CD1c-positive myeloid dendritic cell (primary cell): ENCODE data around the gene BATF3.
A peak's percentile ranks its signal among the peaks of the same experiment; 100 is the strongest.
"Not testable (repeated sequence)": the region's sequence is repeated elsewhere in the genome, so short reads cannot be mapped to it uniquely, and the experiment has no call there.

Source experiments
- DNase-seq: peaks from one replicate; pipeline ENCODE4 v3.0.0-alpha.2; 2016; ENCODE audit errors: extremely low spot score

Gene BATF3, protein sequence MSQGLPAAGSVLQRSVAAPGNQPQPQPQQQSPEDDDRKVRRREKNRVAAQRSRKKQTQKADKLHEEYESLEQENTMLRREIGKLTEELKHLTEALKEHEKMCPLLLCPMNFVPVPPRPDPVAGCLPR

GRCh38 chr1:212699625-212700222 is at the start of gene BATF3:
BATF3 (minus strand) TSS chr1:212699840; CDS start chr1:212699762, 78 bp downstream.
- peak; percentile 83 for DNase-seq

- DNase-seq, result no peak
Observed at GRCh38 chr1:212746546-212746945, 46.9 kb upstream of the BATF3 start.

GRCh38 chr1:212745303-212745702 is 45.7 kb upstream of the BATF3 start:
- DNase-seq, result no peak

DNA sequence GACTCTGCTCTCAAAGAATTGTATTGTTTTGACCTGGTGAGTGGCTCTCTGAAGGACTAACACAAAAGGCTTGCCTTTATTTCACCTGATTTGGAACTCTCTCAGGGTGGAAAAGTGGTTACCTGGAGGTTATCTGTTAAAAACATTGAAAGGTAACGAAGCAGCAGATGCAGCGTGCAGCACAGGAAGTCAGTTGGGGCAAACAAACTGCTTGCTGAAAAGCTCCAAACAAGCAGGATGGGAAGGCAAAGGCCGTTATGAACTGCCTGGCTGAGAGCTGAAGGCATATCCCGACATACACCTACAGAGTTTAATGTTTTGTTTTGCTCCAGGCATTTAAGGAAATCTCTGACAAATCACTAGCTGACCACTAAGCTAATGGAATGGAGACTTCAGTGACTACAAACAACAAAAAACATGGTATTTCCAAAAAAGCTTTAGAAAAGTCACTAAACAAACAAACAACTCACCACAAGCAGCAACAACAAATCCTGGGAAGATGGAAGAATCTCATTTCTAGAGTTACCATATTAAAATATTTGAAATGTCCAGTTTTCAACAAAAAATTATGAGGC is 44.3 kb upstream of the BATF3 start:
- DNase-seq, result no peak

- DNase-seq, result no peak
Observed at GRCh38 chr1:212738330-212738729, 38.7 kb upstream of the BATF3 start.

- DNase-seq, result no peak
Observed at GRCh38 chr1:212737559-212737958, 37.9 kb upstream of the BATF3 start.

GRCh38 chr1:212733109-212733508 is 33.5 kb upstream of the BATF3 start:
- DNase-seq, result no peak

- no peak for DNase-seq
Observed at GRCh38 chr1:212731630-212732029, 32.0 kb upstream of the BATF3 start.

DNA sequence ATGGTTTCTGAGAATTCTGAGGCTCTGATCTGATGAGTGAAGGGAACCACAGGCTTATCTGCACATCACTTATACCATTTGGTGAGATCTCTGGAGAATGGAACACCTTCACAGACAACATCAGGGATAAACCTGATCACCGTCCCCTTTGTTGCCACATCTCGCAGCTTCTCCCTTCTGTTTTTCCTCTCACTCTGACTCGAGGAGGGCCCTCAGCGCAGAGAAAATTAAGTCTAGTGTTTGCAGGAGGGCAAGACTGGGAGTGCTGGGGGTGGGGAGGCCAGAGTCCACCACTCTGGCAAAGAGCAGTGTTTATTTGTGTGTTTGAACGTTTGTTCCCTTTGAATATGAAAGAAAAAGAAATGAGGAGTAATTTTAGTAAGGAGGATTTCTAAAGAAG is 29.0 kb upstream of the BATF3 start:
- no peak for DNase-seq

DNA sequence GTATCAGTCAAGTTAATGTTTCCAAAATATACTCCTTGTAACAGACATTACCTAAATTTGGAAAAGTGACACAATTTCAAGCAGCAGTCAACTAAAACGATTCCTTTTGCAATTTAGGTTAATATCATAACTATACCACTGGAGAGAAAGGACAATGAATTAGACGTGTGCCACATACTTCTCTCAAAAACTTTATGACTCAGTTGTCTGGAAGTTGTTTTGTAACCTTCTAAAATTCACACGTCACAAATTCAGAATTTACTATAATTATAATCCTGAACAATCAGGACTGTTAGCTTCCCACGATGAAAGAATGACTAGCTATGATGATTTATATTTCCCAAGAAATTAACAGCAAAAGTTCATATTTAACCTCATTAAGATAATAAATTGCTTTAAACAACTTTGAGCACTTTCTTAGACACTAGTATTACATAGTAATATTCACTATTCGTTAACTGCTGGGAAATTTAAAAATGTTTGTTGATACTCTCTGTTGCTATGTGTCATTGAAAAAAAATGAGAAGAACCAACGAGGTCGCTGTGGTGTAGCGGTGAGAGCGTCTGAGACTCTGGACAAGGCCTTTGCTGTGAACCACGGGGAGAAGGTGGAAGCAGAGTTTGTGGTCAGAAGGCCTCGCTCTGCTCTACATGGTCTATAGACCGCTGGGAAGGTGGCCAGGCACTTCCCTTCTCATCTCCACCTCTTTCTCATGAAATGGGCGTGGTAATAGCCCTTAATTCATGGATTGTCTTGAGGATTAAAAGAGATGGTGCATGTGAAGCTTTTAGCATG is 27.9 kb upstream of the BATF3 start:
- DNase-seq, result peak; percentile 13

DNA sequence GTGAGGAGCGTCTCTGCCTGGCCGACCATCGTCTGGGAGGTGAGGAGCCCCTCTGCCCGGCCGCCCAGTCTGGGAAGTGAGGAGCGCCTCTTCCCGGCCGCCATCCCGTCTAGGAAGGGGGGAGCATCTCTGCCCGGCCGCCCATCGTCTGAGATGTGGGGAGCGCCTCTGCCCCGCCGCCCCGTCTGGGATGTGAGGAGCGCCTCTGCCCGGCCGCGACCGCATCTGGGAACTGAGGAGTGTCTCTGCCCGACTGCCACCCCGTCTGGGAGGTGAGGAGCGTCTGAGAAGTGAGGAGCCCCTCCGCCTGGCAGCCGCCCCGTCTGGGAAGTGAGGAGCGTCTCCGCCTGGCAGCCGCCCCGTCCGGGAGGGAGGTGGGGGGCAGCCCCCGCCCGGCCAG is 25.0 kb upstream of the BATF3 start:
- DNase-seq, result not testable (repeated sequence)

DNA sequence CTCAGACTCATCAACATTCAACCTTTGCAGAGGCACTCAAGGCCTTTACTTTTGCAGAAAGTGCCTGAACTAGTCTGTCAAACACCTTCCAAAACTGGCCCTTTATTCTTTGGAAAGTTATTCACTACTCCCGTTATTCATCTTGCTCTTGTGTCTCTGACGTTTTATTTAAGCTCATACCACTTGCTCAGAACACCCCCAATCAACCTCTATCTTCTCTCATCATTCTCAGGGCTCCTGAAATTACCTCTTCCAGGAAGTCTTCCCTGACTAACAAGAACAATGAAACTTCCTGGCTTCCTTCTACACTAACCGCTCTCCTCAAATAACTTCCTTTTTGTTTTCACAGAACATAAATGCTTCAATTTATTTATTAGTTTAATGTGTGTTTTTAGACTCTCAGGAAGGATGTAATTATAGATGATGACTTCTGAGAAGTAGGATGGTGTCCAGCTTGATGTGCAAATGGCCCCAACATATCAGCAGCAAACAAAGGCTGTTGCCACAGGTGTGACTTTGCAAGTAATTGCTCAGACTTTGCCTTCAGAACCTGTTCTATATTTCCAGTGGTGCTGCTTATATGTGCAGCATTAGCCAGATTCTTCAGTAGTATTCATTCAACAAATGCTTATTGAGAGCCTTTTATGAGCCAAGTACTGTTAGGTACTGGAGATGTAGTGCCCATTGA is 22.8 kb upstream of the BATF3 start:
- no peak for DNase-seq

- peak; percentile 38 for DNase-seq
Observed at GRCh38 chr1:212721388-212722247, 22.0 kb upstream of the BATF3 start.

- DNase-seq, result no peak
Observed at GRCh38 chr1:212719633-212720032, 20.0 kb upstream of the BATF3 start.

- peak; percentile 40 for DNase-seq
Observed at GRCh38 chr1:212718499-212718898, 18.9 kb upstream of the BATF3 start.

- no peak for DNase-seq
Observed at GRCh38 chr1:212716161-212716560, 16.5 kb upstream of the BATF3 start.

DNA sequence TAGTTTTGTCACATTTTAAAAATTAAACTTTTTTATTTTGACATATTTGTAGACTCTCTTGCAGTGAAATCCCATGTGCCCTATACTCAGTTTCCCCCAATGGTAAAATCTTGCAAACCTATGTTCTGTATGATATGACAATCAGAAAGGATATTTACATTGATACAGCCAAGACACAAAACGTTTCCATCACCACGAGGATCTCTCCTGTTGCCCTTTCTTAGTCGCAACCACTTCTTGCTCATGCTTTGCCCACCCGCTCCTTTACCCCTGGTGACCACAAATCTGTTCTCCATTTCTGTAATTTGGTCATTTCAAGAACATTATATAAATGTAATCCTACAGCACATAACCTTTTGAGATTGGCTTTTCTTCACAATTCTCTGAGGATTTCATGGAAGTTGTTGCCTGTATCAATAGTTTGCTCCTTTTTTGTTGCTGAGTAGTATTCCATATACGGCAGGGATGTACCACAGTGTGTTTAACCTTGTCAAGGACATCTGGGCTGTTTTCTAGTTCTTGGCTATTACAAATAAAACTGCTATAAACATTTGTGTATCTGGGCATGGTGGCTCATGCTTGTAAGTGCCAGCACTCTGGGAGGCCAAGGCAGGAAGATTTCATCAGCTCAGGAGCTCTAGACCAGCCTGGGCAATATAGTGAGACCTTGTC is 14.0 kb upstream of the BATF3 start:
- no peak for DNase-seq

DNA sequence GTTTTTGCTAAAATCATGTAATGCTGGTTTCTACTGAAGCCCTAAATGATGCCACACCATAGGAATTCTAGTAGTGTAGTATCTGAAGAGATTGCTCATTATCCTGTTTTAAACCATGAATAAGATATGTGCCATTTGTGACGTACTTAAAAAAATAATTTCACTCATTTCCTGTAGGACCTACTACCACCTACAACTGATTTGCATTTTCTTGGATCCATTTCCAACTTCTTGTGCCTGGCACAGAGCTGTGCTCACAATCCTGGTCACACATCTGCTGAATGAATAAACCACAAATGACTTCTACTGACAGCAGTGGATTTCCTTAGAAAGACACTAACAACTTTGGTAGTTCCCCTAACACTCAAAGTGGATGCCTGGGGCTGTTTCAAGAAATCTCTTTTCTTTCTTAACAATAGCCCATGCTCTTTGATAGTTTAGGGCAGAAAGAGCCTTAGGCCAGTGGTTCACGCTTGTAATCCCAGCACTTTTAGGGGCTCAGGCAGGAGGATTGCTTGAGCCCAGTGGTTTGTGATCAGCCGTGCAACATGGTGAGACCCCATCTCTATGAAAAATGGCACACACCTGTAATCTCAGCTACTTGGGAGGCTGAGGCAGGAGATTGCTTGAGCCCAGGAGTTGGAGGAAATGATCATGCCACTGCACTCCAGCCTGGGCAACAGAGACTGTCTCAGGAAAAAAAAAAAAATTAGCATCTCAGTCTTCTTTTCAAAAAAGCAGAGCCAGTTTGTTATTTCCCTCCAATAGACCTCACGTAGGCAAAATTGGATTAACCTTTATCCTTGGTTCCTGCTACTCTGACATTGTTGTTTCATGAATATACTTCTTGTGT is 13.0 kb upstream of the BATF3 start:
- DNase-seq, result peak; percentile 38

GRCh38 chr1:212711974-212712373 is 12.3 kb upstream of the BATF3 start:
- DNase-seq, result not testable (repeated sequence)

DNA sequence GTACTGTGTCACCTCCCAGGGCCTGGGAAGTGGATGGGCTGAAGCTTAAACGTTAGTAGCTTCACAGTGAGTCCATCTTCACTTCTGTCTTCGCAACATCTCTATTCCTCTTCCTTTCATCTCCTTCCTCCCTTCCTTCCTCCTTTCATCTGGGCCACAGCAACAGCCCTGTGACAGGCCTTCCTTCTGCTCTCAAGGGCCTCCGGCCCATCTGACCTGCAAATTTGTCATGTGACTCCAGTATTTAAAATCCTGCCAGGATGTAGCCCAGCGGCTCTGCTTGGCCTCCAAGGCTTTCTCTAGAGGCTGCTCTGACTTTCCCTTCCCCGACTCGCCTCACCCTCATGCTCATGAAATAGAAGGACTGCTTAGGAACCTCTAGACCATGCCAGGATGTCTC is 10.9 kb upstream of the BATF3 start:
- no peak for DNase-seq
